ENCODE results near the gene PLK1. TPM values are rescaled to one million over a fixed set of nuclear protein-coding genes. Genes with fewer than 3 reads are reported as not detected.

PLK1 gene
- total RNA-seq, 2 experiments from 2014 or later, result 69.5 to 156 TPM

GRCh38 chr16:23700509-23700908 lies 21.8 kb downstream of the PLK1 start:
- no peaks in the 10 kb centered on the region for H3K79me2 ChIP-seq (ENCODE audit: insufficient read depth, low read depth, low read length)
- no peak overlapping the region for H3K4me3 ChIP-seq (ENCODE audit: low read depth, low read length, poor library complexity, severe bottlenecking)
- no peaks in the 10 kb centered on the region; the same call in 1 of the 2 replicates for H3K36me3 ChIP-seq (ENCODE audit: insufficient read depth, low read length)
- ChIA-PET POLR2A (interaction anchor here (1.2 to 1.3 kb wide), 2 partner anchors 9 to 14 kb away, joined by 3 to 4 read pairs; no protein-coding TSS in a partner anchor), CTCF (ENCODE audit: unreplicated experiment) (no interaction called here)
- intact Hi-C loops (cut with micrococcal nuclease; ENCODE audit: unreplicated experiment), result no loop called here
- H3K9me3 ChIP-seq (ENCODE audit: low read length), result 0 out of 2 replicates have a peak, but pooled peaks cover 5% of the 10 kb centered on the region
- DNase-seq (ENCODE audit: low spot score), result no peak
- peaks cover 14% of the 10 kb centered on the region for H3K4me1 ChIP-seq (ENCODE audit: insufficient read depth, low read length, poor library complexity, severe bottlenecking)
- no peak overlapping the region for H2AFZ ChIP-seq (ENCODE audit: low read length)
- no peaks in the 10 kb centered on the region for H3K9me2 ChIP-seq (ENCODE audit: insufficient read depth, low read length)
- no peak overlapping the region for H3K27ac ChIP-seq (ENCODE audit: low read depth, low read length, poor library complexity, severe bottlenecking)
- H3K4me2 ChIP-seq (ENCODE audit: low read length), result no peak overlapping the region
- H4K20me1 ChIP-seq (ENCODE audit: insufficient read depth, low read length), result no peaks in the 10 kb centered on the region
- TF ChIP-seq CTCF (conservative IDR thresholded peaks at IDR 0.05; ENCODE audit: low read length) (no peak), EZH2phosphoT487 (IDR thresholded peaks at IDR 0.05; ENCODE audit: borderline replicate concordance, low read depth, low read length) (no peak)
- BruUV-seq (replicated peaks), result no TSS peak

GRCh38 chr16:23701045-23701444 lies 22.4 kb downstream of the PLK1 start:
- Histone ChIP-seq H3K9me2 (ENCODE audit: insufficient read depth, low read length) (no peaks in the 10 kb centered on the region), H3K4me3 (ENCODE audit: low read depth, low read length, poor library complexity, severe bottlenecking) (no peak overlapping the region), H4K20me1 (ENCODE audit: insufficient read depth, low read length) (no peaks in the 10 kb centered on the region), H3K9me3 (ENCODE audit: low read length) (0 out of 2 replicates have a peak, but pooled peaks cover 5% of the 10 kb centered on the region), H3K4me2 (ENCODE audit: low read length) (no peak overlapping the region), H3K27ac (ENCODE audit: low read depth, low read length, poor library complexity, severe bottlenecking) (no peak overlapping the region), H2AFZ (ENCODE audit: low read length) (no peak overlapping the region), H3K79me2 (ENCODE audit: insufficient read depth, low read depth, low read length) (no peaks in the 10 kb centered on the region), H3K4me1 (ENCODE audit: insufficient read depth, low read length, poor library complexity, severe bottlenecking) (peaks cover 9% of the 10 kb centered on the region), H3K36me3 (ENCODE audit: insufficient read depth, low read length) (no peaks in the 10 kb centered on the region; the same call in 1 of the 2 replicates)
- no peak for DNase-seq (ENCODE audit: low spot score)
- POLR2A ChIA-PET, result interaction anchor here (0.7 kb wide), 2 partner anchors 58 to 129 kb away, joined by 3 to 4 read pairs; no protein-coding TSS in a partner anchor
- no TSS peak for BruUV-seq (replicated peaks)
- CTCF ChIA-PET (ENCODE audit: unreplicated experiment), result no interaction called here
- TF ChIP-seq CTCF (conservative IDR thresholded peaks at IDR 0.05; ENCODE audit: low read length) (no peak), EZH2phosphoT487 (IDR thresholded peaks at IDR 0.05; ENCODE audit: borderline replicate concordance, low read depth, low read length) (no peak)
- intact Hi-C loops (cut with micrococcal nuclease; ENCODE audit: unreplicated experiment), result no loop called here

DNA sequence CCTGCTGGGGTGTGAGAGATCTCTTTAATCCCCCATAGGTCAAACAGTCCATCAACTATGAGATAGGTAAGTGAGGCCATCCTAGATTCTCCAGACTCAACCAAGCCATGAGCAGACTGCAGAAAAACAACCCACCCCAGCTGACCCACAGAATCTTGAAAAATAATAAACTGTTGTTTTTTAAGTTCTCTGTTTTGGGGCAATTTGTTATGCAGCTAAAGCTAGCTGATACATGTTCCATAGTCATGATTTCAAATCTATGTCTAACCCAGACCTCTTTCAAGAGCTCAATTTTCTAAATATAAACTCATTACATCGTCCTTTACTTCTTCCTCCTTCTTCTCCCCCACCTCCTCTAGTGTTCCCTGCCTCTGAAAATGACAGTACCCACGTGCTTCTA lies 24.3 kb downstream of the PLK1 start:
- ChIA-PET POLR2A (interaction anchor here (0.6 kb wide), 1 partner anchor 310 kb away, joined by 3 read pairs; no protein-coding TSS in a partner anchor), CTCF (ENCODE audit: unreplicated experiment) (no interaction called here)
- Histone ChIP-seq H3K27ac (ENCODE audit: low read depth, low read length, poor library complexity, severe bottlenecking) (no peak overlapping the region), H3K79me2 (ENCODE audit: insufficient read depth, low read depth, low read length) (no peaks in the 10 kb centered on the region), H3K9me3 (ENCODE audit: low read length) (0 out of 2 replicates have a peak, but pooled peaks cover 5% of the 10 kb centered on the region), H2AFZ (ENCODE audit: low read length) (no peak overlapping the region), H3K4me2 (ENCODE audit: low read length) (no peak overlapping the region), H3K36me3 (ENCODE audit: insufficient read depth, low read length) (no peaks in the 10 kb centered on the region; the same call in 1 of the 2 replicates), H3K4me1 (ENCODE audit: insufficient read depth, low read length, poor library complexity, severe bottlenecking) (peaks cover 9% of the 10 kb centered on the region), H3K4me3 (ENCODE audit: low read depth, low read length, poor library complexity, severe bottlenecking) (no peak overlapping the region), H4K20me1 (ENCODE audit: insufficient read depth, low read length) (no peaks in the 10 kb centered on the region), H3K9me2 (ENCODE audit: insufficient read depth, low read length) (no peaks in the 10 kb centered on the region)
- intact Hi-C loops (cut with micrococcal nuclease; ENCODE audit: unreplicated experiment), result no loop called here
- no TSS peak for BruUV-seq (replicated peaks)
- TF ChIP-seq EZH2phosphoT487 (IDR thresholded peaks at IDR 0.05; ENCODE audit: borderline replicate concordance, low read depth, low read length), result no peak
- no peak for TF ChIP-seq CTCF (conservative IDR thresholded peaks at IDR 0.05; ENCODE audit: low read length)
- DNase-seq (ENCODE audit: low spot score), result no peak

All from OCI-LY7 (cell line).